Measurements from ENCODE around the gene ZNF396. TPM values are rescaled to one million over a fixed set of nuclear protein-coding genes. Genes with fewer than 3 reads are reported as not detected.

ZNF396 gene
- polyA plus RNA-seq, 5 donors: 2.8 to 3.8 (median 3.0) TPM

GRCh38 chr18:35337286-35337685, 39.9 kb downstream of the ZNF396 start:
- DNase-seq: no peak

DNA sequence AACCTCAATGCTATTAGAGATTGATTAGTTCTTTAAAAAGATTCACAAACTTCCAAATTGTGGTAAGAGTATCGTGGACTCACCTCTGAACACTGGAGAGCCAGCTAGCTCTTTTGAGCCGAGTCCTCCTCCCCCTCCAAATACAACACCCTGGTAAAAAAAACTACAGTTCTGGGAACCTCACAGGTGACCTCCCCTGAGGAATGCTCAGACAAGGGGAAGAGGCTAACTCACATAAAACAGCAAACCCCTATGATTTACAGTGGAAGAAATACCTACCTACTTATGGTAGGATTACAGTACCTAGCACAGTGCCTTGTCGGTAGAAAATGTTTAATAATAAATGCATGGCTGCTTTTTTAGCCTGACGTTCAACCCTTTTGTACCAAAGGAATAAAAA, 41.3 kb downstream of the ZNF396 start:
- DNase-seq: no peak

- DNase-seq: no peak
Observed at GRCh38 chr18:35334821-35335220, 42.3 kb downstream of the ZNF396 start.

DNA sequence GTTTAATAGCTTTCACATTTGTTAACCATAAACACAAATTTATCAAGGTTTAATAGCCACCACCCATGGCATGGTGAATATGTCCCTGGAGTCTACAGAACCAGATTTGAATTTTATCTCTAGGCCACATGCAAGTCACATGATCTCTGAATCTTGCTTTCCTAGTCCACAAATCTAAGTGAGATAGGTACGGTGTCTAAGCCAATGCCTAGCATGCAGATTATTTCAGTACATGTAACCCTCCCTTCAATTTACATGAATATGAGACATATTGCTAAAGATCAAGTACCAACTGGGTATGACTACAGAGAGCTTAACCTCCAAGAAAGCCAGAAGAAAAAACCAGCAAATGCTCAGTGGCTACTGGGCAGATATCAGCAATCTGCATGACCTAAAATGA, 42.9 kb downstream of the ZNF396 start:
- DNase-seq: no peak

- no peak for DNase-seq
Observed at GRCh38 chr18:35331367-35332087, 45.6 kb downstream of the ZNF396 start.

GRCh38 chr18:35328868-35329267, 48.3 kb downstream of the ZNF396 start:
- no peak for DNase-seq

DNA sequence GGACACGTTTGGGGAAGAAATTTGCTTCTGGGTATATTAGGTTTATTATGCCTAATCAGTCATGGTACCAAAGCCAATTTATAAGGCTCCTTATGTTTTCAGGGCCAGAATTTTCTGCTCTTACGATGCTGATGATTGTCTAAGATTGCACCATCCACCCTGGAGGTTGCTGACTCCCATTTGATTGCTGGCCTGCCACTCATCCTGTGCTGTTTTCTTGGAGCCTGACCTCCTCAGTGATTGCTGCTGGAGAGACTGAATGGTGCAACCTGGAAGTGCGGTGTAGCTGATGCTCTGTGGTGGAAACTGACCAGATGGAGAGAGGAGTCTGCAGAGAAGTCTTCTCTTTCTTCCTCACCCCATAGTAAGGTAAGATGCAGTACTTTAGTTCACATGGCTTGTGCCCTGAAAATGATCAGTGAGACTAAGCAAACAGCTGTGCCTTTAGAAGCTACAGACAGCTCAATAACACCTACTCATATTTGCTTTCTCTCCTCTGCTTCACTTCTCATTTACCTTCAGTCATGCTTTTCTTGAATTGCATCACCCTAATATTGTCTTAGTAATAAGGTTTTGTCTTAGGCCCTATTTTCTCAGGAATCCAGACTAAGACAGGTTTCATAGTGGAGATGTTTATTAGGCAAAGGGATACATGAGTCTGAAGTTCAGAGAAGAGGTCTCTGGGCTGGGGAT, 50.3 kb downstream of the ZNF396 start:
- DNase-seq: no peak

GRCh38 chr18:35324926-35325655, 52.0 kb downstream of the ZNF396 start:
- no peak for DNase-seq

- no peak for DNase-seq
Observed at GRCh38 chr18:35322486-35323458, 54.4 kb downstream of the ZNF396 start.

Other genes starting within 250 kb of the ZNF396 start
- gene ZNF397, start 136.3 kb downstream of the ZNF396 start, polyA plus RNA-seq (ENCODE audit: insufficient read depth in 1 of 5, insufficient read length in 5 of 5, low replicate concordance in 1 of 5): 10 to 100 TPM; 50.1 to 90.4 (median 88.8) TPM
- gene ZSCAN30, start 87.1 kb downstream of the ZNF396 start, polyA plus RNA-seq (ENCODE audit: insufficient read depth in 1 of 5, insufficient read length in 5 of 5, low replicate concordance in 1 of 5): 10 to 100 TPM; 39.9 to 69.5 (median 61.6) TPM
- 10 to 100 TPM; 50.0 to 79.5 (median 68.8) TPM for gene ZNF24, start 32.9 kb downstream of the ZNF396 start, polyA plus RNA-seq (ENCODE audit: insufficient read depth in 1 of 5, insufficient read length in 5 of 5, low replicate concordance in 1 of 5)
- gene INO80C, start 120.6 kb upstream of the ZNF396 start, polyA plus RNA-seq (ENCODE audit: insufficient read depth in 1 of 5, insufficient read length in 5 of 5, low replicate concordance in 1 of 5): 10 to 100 TPM; 30.3 to 37.5 (median 35.4) TPM
- gene GALNT1, start 204.4 kb upstream of the ZNF396 start, polyA plus RNA-seq (ENCODE audit: insufficient read depth in 1 of 5, insufficient read length in 5 of 5, low replicate concordance in 1 of 5): 100 to 1,000 TPM in 4 of 5 donors, 10 to 100 TPM in 1; 84.7 to 129 (median 108) TPM

Data from right lung (tissue), 5 donors.